Epithelial cell of esophagus (primary cell): Measurements from ENCODE around the gene B3GAT1.
A peak's percentile ranks its signal among the peaks of the same experiment; 100 is the strongest.

Source experiments
- DNase-seq: peaks from one replicate; pipeline ENCODE4 v3.0.0; 2010; ENCODE audit warnings: low read depth
- H3K4me3 ChIP-seq: 2 replicates; pipeline ENCODE4 v1.5.1; 2011; ENCODE audit warnings: mild to moderate bottlenecking, low read length, control low read depth
- TF ChIP-seq, protein P1 (sequence below): IDR thresholded peaks from 2 replicates; pipeline ENCODE4 v1.5.1; 2011; ENCODE audit warnings: low read depth, mild to moderate bottlenecking, low read length, control low read depth, inconsistent platforms; ENCODE audit not compliant: insufficient read depth; ENCODE audit errors: missing control alignments

The B3GAT1 gene

DNA sequence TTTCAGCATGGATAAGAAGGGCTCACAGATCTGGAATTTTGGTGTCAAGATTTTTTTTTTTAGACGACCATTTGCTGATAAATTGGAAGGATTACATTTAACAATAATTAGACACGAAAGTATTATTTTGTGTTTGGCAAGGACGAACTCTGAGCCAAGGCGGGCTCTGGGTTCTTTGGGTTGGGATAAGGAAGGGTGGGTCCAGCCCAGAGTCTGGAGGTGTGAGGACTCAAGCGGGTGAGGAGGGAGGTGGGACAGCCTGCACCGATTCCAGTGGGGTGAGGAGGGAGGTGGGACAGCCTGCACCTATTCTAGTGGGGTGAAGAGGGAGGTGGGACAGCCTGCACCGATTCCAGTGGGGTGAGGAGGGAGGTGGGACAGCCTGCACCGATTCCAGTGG, 4.1 kb downstream of the B3GAT1 start:
- TF ChIP-seq, protein P1, sequence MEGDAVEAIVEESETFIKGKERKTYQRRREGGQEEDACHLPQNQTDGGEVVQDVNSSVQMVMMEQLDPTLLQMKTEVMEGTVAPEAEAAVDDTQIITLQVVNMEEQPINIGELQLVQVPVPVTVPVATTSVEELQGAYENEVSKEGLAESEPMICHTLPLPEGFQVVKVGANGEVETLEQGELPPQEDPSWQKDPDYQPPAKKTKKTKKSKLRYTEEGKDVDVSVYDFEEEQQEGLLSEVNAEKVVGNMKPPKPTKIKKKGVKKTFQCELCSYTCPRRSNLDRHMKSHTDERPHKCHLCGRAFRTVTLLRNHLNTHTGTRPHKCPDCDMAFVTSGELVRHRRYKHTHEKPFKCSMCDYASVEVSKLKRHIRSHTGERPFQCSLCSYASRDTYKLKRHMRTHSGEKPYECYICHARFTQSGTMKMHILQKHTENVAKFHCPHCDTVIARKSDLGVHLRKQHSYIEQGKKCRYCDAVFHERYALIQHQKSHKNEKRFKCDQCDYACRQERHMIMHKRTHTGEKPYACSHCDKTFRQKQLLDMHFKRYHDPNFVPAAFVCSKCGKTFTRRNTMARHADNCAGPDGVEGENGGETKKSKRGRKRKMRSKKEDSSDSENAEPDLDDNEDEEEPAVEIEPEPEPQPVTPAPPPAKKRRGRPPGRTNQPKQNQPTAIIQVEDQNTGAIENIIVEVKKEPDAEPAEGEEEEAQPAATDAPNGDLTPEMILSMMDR: no peak
- no peak for DNase-seq
- H3K4me3 ChIP-seq: no peak overlapping the region

DNA sequence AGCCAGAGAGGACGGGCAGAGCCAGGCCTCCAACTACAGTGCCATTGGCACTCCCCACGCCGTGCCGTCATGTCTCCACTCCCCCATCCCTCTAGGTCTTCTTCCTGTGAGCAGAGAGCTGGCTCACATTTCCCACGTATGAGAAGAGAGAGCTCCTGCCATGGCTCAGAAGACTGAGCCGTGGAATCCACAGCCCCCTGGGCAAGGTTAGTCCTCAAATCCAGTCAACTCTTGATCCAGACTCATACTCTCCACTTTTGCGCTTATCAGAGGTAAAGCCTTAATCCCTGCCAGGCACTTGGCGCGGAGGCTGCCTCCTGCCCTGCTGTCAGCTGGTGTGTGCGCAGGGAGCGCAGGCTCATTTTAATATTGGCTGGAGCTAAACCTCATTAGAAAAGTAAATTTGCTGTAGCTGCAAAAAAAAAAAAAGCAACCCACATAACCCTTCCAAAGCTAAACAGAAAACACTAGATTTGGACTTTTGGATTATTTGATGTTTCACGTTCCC, 4.7 kb downstream of the B3GAT1 start:
- no peak for DNase-seq
- no peak overlapping the region for H3K4me3 ChIP-seq
- TF ChIP-seq, protein P1: no peak

DNA sequence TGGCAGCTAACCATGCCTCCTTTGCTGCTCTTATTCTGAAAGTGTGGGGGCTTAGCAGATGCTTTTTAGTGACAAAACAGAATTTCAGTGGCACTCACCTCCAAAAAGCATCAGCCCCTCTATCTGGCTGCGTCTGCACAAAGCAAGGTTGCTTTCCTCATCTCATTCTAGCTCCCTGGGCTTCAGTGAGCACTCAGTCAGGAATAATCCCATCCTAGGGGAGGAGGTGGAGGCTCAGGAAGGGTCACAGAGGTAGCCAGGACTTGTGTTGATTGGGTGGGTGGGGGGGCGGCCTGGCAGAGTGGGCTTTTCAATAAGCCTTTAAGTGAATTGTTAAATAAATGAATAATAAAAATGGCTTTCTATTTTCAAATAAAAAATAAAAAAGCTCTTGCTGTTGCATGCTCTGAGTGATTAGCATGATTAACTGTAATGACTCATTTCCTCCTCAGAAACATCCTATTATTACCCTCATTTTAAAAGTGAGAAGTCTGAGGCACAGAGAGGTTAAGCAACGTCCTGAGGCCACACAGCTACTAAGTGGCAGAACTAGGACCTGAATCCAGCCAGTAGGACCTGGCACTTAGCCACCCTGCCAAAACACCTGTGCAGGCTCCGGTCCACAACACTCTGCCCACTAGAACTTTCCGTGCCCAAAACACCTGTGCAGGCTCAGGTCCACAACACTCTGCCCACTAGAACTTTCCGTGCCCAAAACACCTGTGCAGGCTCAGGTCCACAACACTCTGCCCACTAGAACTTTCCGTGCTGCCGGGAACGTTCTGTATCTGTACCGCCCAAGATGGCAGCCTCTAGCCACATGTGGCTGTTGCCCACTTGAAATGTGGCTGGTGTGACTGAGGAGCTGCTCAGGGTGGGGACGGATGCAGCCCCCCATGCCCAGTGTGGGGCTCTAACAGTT, 5.5 kb downstream of the B3GAT1 start:
- TF ChIP-seq, protein P1: no peak
- peak; percentile 33 for DNase-seq
- H3K4me3 ChIP-seq: no peak overlapping the region

DNA sequence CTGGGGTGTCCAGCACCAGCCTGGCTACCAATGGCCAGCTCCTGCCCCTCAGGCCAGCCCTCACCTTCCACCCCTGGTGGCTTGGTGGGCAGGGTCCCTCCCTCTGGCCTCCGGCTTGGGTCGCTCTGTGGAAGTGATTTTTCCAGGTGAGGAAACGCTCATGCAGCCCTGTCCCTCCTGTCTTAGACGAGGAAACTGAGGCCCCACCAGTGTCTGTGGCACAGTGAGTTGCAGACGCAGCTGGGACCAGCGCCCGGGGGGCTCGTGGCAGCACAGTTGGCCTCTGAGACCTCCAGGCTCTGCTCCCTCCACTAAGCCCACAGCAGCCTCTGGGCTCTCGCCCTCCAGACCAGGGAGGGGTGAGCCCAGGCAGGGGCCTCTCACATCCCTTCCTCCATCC, 6.2 kb downstream of the B3GAT1 start:
- TF ChIP-seq, protein P1: no peak
- DNase-seq: no peak
- H3K4me3 ChIP-seq: no peak overlapping the region

DNA sequence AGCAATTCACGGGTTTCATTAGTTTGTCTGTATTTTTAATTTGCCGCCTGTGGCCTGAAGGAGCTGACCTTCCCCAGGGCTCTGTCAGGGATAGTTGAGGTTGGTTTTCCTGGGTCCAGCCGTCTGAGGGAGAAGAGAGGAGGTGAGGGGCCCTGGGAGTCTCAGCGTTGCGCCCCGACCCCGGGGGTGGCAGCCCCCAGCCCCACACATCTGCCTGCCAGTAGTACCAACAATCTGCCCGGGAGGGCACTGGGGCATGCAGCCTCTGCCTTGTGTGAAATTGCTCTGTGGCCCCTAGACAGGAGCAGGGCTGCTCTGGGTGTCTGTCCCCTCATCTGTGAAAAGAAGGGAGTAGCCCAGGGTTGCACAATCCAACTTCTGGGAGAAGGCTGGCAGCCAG, 6.6 kb downstream of the B3GAT1 start:
- TF ChIP-seq, protein P1: no peak
- no peak for DNase-seq
- no peak overlapping the region for H3K4me3 ChIP-seq

DNA sequence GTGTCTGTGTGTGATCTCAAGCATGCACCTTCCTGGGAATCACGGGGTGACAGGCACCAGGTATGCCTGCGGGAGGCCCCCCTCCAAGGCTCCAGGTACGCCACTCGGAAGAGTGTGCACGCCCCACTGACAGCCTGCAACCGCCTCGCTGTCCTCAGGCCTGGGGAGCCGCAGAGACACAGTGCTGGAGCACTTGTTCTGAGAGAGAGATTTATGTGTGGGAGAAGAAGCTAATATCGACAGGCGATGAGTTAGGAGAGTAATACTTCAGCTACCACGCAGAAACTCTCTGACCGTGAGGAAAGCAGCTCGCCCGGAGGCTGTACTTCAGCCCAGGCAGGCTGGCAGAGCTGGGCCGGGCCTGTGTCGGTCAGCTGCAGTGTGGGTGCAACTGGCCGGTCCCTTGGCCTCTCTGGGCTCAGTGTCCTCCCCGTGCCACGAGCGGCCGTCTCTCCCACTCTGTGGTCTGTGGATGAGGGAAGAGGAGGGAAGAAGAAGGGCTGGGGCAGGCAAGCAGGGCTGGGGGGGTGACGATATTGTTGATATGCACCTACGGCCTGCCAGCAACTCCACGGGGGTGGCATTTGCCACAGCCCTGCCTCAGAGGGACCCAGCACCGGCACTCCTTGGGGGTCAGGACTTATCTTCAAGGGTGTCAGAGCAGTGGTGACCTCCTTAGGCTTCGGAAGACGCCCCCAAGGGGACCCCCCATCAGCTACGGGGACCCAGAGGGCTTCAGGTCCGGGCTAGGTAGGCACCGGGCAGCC, 7.3 kb downstream of the B3GAT1 start:
- TF ChIP-seq, protein P1: no peak
- no peak for DNase-seq
- no peak overlapping the region for H3K4me3 ChIP-seq
